Measurements from ENCODE around the gene ACTN4. TPM values are rescaled to one million over a fixed set of nuclear protein-coding genes. Genes with fewer than 3 reads are reported as not detected.

ACTN4 gene
- total and polyA plus RNA-seq, 2 of the 4 experiments (the other 2 are of a cell fraction): 541 to 659 TPM

DNA sequence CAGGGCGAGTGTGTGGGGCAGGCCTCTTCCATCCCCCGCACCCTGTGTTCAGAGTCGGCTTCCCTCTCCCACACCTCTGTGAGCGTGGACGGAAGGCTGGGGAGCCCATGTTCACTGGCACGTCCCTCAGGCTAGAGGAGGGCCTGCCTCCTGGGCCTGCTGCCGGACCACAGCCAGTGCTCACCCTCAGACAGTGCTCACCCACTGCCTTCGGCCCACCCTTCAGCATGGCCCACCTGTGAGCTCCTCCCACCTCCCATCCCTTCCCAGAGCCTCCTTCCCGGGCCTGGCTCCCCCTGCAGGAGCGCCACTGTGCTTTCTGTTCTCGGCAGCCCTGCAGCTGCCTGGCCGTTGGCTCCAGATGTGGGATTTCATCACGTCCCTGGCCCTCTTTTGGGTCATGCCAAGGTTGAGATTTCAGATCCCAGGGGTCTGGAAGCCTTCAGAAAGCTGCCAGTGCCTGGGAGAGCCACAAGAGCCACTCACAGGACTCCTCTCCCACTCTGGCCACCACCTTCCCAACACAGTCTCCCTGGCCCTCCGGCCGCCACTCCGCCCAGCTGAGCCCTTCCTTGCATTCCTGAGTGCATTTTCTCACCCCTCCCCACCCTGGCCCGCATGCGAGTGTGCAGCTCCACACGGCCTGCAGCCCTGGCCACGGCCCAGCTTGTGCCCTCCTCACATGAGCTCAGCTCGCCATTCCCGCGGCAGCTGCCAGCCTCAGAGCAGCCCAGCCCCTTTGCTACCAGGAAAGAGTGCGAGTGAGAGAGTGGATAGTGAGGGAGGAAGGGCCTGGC is 71.5 kb downstream of the ACTN4 start:
- Histone ChIP-seq H3K27me3 (ENCODE audit: control insufficient read depth, insufficient read depth, low read length) (no peaks in the 10 kb centered on the region), H3K4me3 (ENCODE audit: insufficient read depth, low read depth, low read length) (no peak overlapping the region), H3K23ac (ENCODE audit: low read depth, low read length) (no peak overlapping the region), H3K18ac (ENCODE audit: low read depth, low read length) (no peak overlapping the region), H3K4me2 (ENCODE audit: low read depth, low read length) (no peak overlapping the region), H4K91ac (ENCODE audit: insufficient read depth, low read depth, low read length) (peak overlapping the region; percentile 7; the same call in 1 of the 2 replicates), H3K9me1 (ENCODE audit: insufficient read depth, low read length) (peaks cover 9% of the 10 kb centered on the region; the same call in 1 of the 2 replicates), H3K36me3 (ENCODE audit: control insufficient read depth, insufficient read depth, low read length) (peaks cover 87% of the 10 kb centered on the region), H3K79me1 (ENCODE audit: low read depth in 1 of 2, low read length in 2 of 2) (peaks cover 46 to 91% of the 10 kb centered on the region in 2 experiments), H2BK15ac (ENCODE audit: low read depth, low read length) (no peak overlapping the region), H3K56ac (ENCODE audit: extremely low read depth, insufficient read depth, low read length) (no peak overlapping the region), H2BK120ac (ENCODE audit: low read depth, low read length) (peak overlapping the region; percentile 8), H2BK20ac (ENCODE audit: low read depth, low read length) (no peak overlapping the region), H3K9ac (ENCODE audit: low read depth, low read length) (no peak overlapping the region), H4K20me1 (ENCODE audit: insufficient read depth, low read length) (peaks cover 40% of the 10 kb centered on the region), H2AFZ (replicated peaks; ENCODE audit: low read length, poor library complexity) (peak overlapping the region; percentile 33), H3K14ac (replicated peaks; ENCODE audit: low read depth, low read length) (no peak overlapping the region; the same call in 1 of the 2 replicates), H2AK5ac (ENCODE audit: low read depth, low read length) (peak overlapping the region; percentile 73), H3K9me3 (ENCODE audit: control insufficient read depth, insufficient read depth, low read length) (no peaks in the 10 kb centered on the region), H2BK5ac (ENCODE audit: low read depth, low read length, poor library complexity, severe bottlenecking) (peak overlapping the region; percentile 29), H3K4ac (ENCODE audit: low read depth, low read length) (peak overlapping the region; percentile 56), H2AK9ac (replicated peaks; ENCODE audit: low read depth, low read length, poor library complexity) (peak overlapping the region; percentile 76), H4K5ac (ENCODE audit: low read depth, low read length) (no peak overlapping the region), H3K27ac (ENCODE audit: insufficient read depth, low read length) (no peak overlapping the region), H3K4me1 (ENCODE audit: control insufficient read depth, insufficient read depth, low read length) (peaks cover 7% of the 10 kb centered on the region; the same call in 1 of the 2 replicates), H4K8ac (ENCODE audit: low read depth in 2 of 2, low read length in 2 of 2) (peak overlapping the region in 1 of 2 experiments; percentile 42; a peak in 1 of 4 replicates)
- ATAC-seq (ENCODE audit: low read depth) (peak; percentile 18), DNase-seq (no peak)
- peak; percentile 5; the same call in 1 of the 2 replicates for TF ChIP-seq RAD21 (IDR thresholded peaks at IDR 0.05; ENCODE audit: low read length)
- TF ChIP-seq RFX5 (IDR thresholded peaks at IDR 0.05; ENCODE audit: low read depth, low read length): no peak
- TF ChIP-seq NFE2L2 (IDR thresholded peaks at IDR 0.05; ENCODE audit: low read depth, low read length): no peak
- TF ChIP-seq RCOR1 (IDR thresholded peaks at IDR 0.05; ENCODE audit: insufficient replicate concordance, low read length): no peak
- TF ChIP-seq, protein P1, sequence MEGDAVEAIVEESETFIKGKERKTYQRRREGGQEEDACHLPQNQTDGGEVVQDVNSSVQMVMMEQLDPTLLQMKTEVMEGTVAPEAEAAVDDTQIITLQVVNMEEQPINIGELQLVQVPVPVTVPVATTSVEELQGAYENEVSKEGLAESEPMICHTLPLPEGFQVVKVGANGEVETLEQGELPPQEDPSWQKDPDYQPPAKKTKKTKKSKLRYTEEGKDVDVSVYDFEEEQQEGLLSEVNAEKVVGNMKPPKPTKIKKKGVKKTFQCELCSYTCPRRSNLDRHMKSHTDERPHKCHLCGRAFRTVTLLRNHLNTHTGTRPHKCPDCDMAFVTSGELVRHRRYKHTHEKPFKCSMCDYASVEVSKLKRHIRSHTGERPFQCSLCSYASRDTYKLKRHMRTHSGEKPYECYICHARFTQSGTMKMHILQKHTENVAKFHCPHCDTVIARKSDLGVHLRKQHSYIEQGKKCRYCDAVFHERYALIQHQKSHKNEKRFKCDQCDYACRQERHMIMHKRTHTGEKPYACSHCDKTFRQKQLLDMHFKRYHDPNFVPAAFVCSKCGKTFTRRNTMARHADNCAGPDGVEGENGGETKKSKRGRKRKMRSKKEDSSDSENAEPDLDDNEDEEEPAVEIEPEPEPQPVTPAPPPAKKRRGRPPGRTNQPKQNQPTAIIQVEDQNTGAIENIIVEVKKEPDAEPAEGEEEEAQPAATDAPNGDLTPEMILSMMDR (conservative IDR thresholded peaks at IDR 0.05; ENCODE audit: low read depth, low read length): peak; percentile 30
- no peak for TF ChIP-seq BHLHE40 (IDR thresholded peaks at IDR 0.05; ENCODE audit: low read depth, low read length)
- in situ Hi-C loops (cut with MboI; ENCODE audit: low sequenced_read_pairs): no loop called here
- POLR2A ChIA-PET (ENCODE audit: unreplicated experiment): no interaction called here
- dilution Hi-C loops (cut with HindIII; ENCODE audit: low sequenced_read_pairs, unreplicated experiment): no loop called here
- 71% methylated on average over 6 of the region's 24 CpGs; no CpG with 5 or more reads in 1 of the 2 experiments for WGBS, 2 experiments (ENCODE audit: extremely low coverage in 2 of 2, insufficient read length in 1 of 2)
- CTCF ChIA-PET: no interaction called here
- intact Hi-C loops (cut with micrococcal nuclease): no loop called here
- BruUV-seq (replicated peaks): no TSS peak

Measured in IMR-90 (cell line).